Measurements from ENCODE around the gene LRWD1. TPM values are rescaled to one million over a fixed set of nuclear protein-coding genes. Genes with fewer than 3 reads are reported as not detected.
A peak's percentile ranks its signal among the peaks of the same experiment; 100 is the strongest.

LRWD1 gene
- total and polyA plus RNA-seq, 7 donors: 7.2 to 19.4 (median 13.4) TPM

DNA sequence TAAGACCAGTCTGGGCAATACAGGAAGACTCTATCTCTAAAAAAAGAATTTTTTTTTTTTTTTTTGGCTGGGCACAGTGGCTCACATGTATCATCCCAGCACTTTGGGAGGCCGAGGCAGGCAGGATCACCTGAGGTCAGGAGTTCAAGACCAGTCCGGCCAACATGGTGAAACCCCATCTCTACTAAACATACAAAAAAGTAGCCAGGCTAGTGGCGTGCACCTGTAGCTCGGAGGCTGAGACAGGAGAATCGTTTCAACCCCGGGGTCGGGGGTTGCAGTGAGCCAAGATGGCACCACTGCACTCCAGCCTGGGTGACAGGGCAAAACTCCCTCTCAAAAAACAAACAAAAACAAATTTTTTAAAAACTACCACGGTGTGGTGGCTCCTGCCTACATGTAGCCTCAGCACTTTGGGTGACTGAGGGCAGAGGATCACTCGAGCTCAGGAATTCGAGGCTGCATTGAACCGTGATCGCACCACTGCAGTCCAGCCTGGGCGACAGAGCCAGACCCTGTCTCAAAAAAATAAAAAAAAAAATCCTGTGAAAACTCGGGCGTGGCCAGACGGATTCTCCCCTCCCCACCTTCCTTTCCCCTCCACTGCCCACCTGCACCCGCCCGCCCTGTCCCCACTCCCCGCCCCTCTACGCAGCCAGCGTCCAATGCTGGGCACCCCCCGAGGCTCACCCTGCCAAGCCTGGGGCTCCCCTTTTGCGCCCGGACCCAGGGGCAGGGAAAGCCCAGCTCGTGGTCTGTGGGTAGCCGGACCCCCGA, 32.2 kb upstream of the LRWD1 start:
- Histone ChIP-seq H3K4me1 (peaks cover 0 to 30% (median 29%) of the 10 kb centered on the region in 4 donors), H3K36me3 (no peaks in the 10 kb centered on the region), H3K27me3 (no peaks in the 10 kb centered on the region), H3K9me3 (no peaks in the 10 kb centered on the region), H3K4me3 (peak overlapping the region; percentile 55 to 98 (median 79)), H3K27ac (peak overlapping the region; percentile 50 to 75 (median 64))
- no peak for TF ChIP-seq POLR2A (IDR thresholded peaks at IDR 0.05)
- intact Hi-C loops (cut with DNase I): no loop called here
- DNase-seq: no peak
- 26% methylated on average over 27 of the region's 27 CpGs for WGBS, 2 donors

- H3K27ac ChIP-seq: peak within 1 kb of the TSS; percentile 50 to 75 (median 64)
Observed at GRCh38 chr7:102433219-102434038, 31.4 kb upstream of the LRWD1 start, which contains the start of gene ORAI2. Gene ORAI2 (plus strand): TSS chr7:102433575. CDS start chr7:102438957, 5,382 bp downstream.

DNA sequence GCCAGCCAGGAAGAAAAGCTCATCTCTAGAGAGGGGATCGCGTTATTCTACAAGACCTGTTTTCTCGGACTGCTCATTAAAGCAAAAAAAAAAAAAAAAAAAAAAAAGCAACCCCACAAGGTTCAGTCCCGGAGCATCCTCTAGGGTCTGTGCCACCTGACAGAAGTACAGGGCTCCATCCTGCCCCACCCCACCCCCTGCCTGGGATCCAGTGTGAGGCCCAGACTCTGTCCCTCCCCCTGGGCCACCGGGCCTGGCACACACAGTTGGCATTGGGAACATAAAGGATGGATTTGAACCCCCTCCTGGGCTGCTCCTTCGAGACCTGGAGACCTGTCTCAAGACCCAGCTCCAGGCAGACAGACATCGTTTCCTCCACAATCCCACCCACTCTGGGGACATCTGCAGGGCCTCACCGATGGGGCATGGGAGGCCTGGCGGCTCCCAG, 30.7 kb upstream of the LRWD1 start:
- H3K27me3 ChIP-seq: no peaks in the 10 kb centered on the region
- H3K4me1 ChIP-seq: peaks cover 0 to 30% (median 29%) of the 10 kb centered on the region in 4 donors
- intact Hi-C loops (cut with DNase I): no loop called here
- H3K4me3 ChIP-seq: peak overlapping the region; percentile 55 to 98 (median 79)
- WGBS, 2 donors: 26 to 34% methylated on average over 9 of the region's 9 CpGs
- DNase-seq: no peak
- H3K36me3 ChIP-seq: peaks cover 0 to 2% (median 0%) of the 10 kb centered on the region in 4 donors
- H3K9me3 ChIP-seq: no peaks in the 10 kb centered on the region
- TF ChIP-seq, protein P1, sequence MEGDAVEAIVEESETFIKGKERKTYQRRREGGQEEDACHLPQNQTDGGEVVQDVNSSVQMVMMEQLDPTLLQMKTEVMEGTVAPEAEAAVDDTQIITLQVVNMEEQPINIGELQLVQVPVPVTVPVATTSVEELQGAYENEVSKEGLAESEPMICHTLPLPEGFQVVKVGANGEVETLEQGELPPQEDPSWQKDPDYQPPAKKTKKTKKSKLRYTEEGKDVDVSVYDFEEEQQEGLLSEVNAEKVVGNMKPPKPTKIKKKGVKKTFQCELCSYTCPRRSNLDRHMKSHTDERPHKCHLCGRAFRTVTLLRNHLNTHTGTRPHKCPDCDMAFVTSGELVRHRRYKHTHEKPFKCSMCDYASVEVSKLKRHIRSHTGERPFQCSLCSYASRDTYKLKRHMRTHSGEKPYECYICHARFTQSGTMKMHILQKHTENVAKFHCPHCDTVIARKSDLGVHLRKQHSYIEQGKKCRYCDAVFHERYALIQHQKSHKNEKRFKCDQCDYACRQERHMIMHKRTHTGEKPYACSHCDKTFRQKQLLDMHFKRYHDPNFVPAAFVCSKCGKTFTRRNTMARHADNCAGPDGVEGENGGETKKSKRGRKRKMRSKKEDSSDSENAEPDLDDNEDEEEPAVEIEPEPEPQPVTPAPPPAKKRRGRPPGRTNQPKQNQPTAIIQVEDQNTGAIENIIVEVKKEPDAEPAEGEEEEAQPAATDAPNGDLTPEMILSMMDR (IDR thresholded peaks at IDR 0.05): no peak
- TF ChIP-seq EP300 (IDR thresholded peaks at IDR 0.05): no peak
- no peak for TF ChIP-seq POLR2AphosphoS5 (IDR thresholded peaks at IDR 0.05)
- TF ChIP-seq POLR2A (IDR thresholded peaks at IDR 0.05): no peak
- H3K27ac ChIP-seq: peak overlapping the region in 3 of 4 donors; percentile 51 to 75 (median 67)

More at GRCh38 chr7:102433219-102434038, 31.4 kb upstream of the LRWD1 start, which contains the start of gene ORAI2:
- TF ChIP-seq EP300 (IDR thresholded peaks at IDR 0.05): no peak
- DNase-seq: peak; percentile 89
- 1% methylated on average over 90 of the region's 90 CpGs for WGBS, 2 donors
- Histone ChIP-seq H3K4me1 (peaks cover 0 to 30% (median 29%) of the 10 kb centered on the region in 4 donors), H3K36me3 (no peaks in the 10 kb centered on the region), H3K9me3 (no peaks in the 10 kb centered on the region), H3K27me3 (no peaks in the 10 kb centered on the region), H3K4me3 (peak within 1 kb of the TSS; percentile 55 to 98 (median 79))
- intact Hi-C loops (cut with DNase I): no loop called here

- H3K4me1 ChIP-seq: peaks cover 0 to 36% (median 28%) of the 10 kb centered on the region in 4 donors
Observed at GRCh38 chr7:102436118-102436517, 28.7 kb upstream of the LRWD1 start.

More at GRCh38 chr7:102436118-102436517, 28.7 kb upstream of the LRWD1 start:
- TF ChIP-seq POLR2AphosphoS5 (IDR thresholded peaks at IDR 0.05) (no peak), POLR2A (IDR thresholded peaks at IDR 0.05) (no peak), EP300 (IDR thresholded peaks at IDR 0.05) (no peak)
- TF ChIP-seq, protein P1 (IDR thresholded peaks at IDR 0.05): no peak
- Histone ChIP-seq H3K27ac (no peak overlapping the region), H3K9me3 (no peaks in the 10 kb centered on the region), H3K27me3 (no peaks in the 10 kb centered on the region), H3K4me3 (no peak overlapping the region), H3K36me3 (peaks cover 0 to 5% (median 0%) of the 10 kb centered on the region in 4 donors)
- DNase-seq: no peak
- 88 to 95% methylated on average over 10 of the region's 10 CpGs for WGBS, 2 donors
- intact Hi-C loops (cut with DNase I): no loop called here

All from sigmoid colon (tissue), 7 donors.